Mucosa of stomach (tissue), 1 donor: ENCODE measurements around the gene TBC1D4.

Experiments used
- H3K27me3 ChIP-seq: one replicate; pipeline ENCODE4 v1.7.0; 2013; ENCODE audit warnings: mild to moderate bottlenecking, low read length; ENCODE audit not compliant: control insufficient read depth, insufficient read depth
- H3K36me3 ChIP-seq: one replicate; pipeline ENCODE4 v1.7.0; 2013; ENCODE audit warnings: low read length; ENCODE audit not compliant: control insufficient read depth, insufficient read depth
- H3K4me1 ChIP-seq: one replicate; pipeline ENCODE4 v1.7.0; 2013; ENCODE audit warnings: mild to moderate bottlenecking, low read length; ENCODE audit not compliant: control insufficient read depth, insufficient read depth
- H3K4me3 ChIP-seq: one replicate; pipeline ENCODE4 v1.7.0; 2013; ENCODE audit warnings: low read length
- H3K9ac ChIP-seq: one replicate; pipeline ENCODE4 v1.7.0; 2013; ENCODE audit warnings: mild to moderate bottlenecking, low read length, moderate library complexity
- H3K9me3 ChIP-seq: one replicate; pipeline ENCODE4 v1.7.0; 2013; ENCODE audit warnings: mild to moderate bottlenecking, low read length, moderate library complexity; ENCODE audit not compliant: control insufficient read depth
- donor health status: Pancreatic carcinoma.

TBC1D4 gene

DNA sequence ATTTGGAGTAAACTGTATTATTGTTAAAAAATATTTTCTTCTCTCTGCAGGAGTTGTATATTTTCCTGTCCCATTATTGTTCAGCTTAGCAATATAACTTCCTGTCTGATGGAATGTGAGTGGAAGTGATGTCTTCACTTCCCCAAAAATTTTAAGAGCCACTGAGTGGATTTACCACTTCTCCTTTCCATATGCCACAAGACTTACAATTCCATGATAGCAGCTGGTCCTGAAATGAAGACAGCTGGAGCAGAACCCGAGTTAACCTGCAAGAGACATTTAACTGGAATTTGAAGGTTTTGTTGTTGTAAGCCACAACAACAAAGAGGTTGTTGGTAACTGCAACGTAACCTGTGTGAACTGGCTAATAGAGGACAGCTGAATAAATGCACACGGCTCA lies 23.4 kb upstream of the TBC1D4 start:
- no peaks in the 10 kb centered on the region for H3K4me1 ChIP-seq
- no peaks in the 10 kb centered on the region for H3K27me3 ChIP-seq
- no peaks in the 10 kb centered on the region for H3K36me3 ChIP-seq
- H3K9me3 ChIP-seq, result no peaks in the 10 kb centered on the region
- no peak overlapping the region for H3K4me3 ChIP-seq
- H3K9ac ChIP-seq, result no peak overlapping the region

- Histone ChIP-seq H3K9ac (no peak overlapping the region), H3K9me3 (no peaks in the 10 kb centered on the region), H3K4me1 (no peaks in the 10 kb centered on the region), H3K27me3 (peaks cover 4% of the 10 kb centered on the region), H3K36me3 (no peaks in the 10 kb centered on the region), H3K4me3 (no peak overlapping the region)
Measured at GRCh38 chr13:75495938-75496337, 14.0 kb upstream of the TBC1D4 start.

DNA sequence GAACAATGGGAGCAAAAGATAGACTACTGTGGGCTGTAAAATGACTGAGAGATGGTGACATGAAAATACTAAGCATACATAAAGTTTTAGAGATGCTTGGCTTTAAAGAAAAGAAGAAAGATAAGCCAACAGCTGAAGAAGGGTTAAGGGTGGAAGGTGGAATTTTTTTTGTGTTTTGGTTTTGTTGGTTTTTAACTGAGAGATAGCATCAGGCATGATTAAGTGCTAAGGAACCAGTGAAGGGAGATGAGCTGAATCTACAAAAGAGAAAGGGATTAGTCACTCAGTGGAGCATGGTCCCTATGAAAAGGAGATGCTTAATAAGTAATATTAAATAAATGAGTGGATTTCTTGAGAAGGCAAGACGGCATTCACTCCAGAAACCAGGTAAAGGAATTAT lies 12.5 kb upstream of the TBC1D4 start:
- Histone ChIP-seq H3K36me3 (no peaks in the 10 kb centered on the region), H3K9ac (no peak overlapping the region), H3K27me3 (peaks cover 4% of the 10 kb centered on the region), H3K4me3 (no peak overlapping the region), H3K4me1 (no peaks in the 10 kb centered on the region), H3K9me3 (no peaks in the 10 kb centered on the region)

DNA sequence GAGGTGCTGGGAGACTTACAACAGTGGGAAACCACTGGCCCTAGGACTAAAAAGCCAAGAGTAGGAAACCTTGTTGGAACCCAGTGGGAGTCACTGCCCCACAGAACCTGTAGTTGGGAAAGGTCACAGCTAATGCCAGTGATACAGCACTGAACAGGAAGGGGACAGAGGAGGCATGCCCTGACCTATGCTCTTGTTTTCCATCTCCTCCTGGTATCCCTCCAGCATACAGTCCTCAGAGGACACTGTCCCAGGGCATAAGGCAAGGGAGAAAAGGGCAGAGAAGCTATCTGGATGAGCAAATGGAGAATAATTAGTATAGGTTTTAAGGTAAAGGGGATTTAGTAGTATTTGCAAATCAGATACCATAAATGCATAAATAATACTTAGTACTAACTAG lies 11.2 kb upstream of the TBC1D4 start:
- Histone ChIP-seq H3K4me3 (no peak overlapping the region), H3K36me3 (no peaks in the 10 kb centered on the region), H3K4me1 (no peaks in the 10 kb centered on the region), H3K9me3 (no peaks in the 10 kb centered on the region), H3K27me3 (peaks cover under 1% of the 10 kb centered on the region), H3K9ac (no peak overlapping the region)

GRCh38 chr13:75492389-75492788 lies 10.4 kb upstream of the TBC1D4 start:
- no peak overlapping the region for H3K9ac ChIP-seq
- H3K4me3 ChIP-seq, result no peak overlapping the region
- no peaks in the 10 kb centered on the region for H3K36me3 ChIP-seq
- no peaks in the 10 kb centered on the region for H3K27me3 ChIP-seq
- no peaks in the 10 kb centered on the region for H3K4me1 ChIP-seq
- no peaks in the 10 kb centered on the region for H3K9me3 ChIP-seq

DNA sequence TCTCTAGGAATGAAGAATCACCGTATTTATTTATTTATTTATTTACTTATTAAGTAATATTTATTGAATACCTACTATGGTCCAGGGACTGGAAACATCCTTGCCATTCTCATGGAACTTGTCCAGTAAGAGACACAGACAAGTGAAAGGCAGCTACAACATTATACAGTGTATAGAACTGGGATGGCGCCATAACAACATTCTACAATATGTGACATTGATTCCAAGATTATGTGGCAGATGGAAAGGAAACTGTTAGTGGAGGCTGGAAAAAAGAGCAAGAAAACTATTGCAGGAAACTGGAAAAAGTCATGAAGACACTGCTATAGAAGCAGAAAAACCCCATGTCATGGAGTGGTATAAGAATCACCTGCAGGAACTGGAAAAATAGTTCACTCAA lies 9.4 kb upstream of the TBC1D4 start:
- no peaks in the 10 kb centered on the region for H3K9me3 ChIP-seq
- no peaks in the 10 kb centered on the region for H3K36me3 ChIP-seq
- H3K4me1 ChIP-seq, result no peaks in the 10 kb centered on the region
- H3K27me3 ChIP-seq, result no peaks in the 10 kb centered on the region
- H3K4me3 ChIP-seq, result no peak overlapping the region
- H3K9ac ChIP-seq, result no peak overlapping the region

DNA sequence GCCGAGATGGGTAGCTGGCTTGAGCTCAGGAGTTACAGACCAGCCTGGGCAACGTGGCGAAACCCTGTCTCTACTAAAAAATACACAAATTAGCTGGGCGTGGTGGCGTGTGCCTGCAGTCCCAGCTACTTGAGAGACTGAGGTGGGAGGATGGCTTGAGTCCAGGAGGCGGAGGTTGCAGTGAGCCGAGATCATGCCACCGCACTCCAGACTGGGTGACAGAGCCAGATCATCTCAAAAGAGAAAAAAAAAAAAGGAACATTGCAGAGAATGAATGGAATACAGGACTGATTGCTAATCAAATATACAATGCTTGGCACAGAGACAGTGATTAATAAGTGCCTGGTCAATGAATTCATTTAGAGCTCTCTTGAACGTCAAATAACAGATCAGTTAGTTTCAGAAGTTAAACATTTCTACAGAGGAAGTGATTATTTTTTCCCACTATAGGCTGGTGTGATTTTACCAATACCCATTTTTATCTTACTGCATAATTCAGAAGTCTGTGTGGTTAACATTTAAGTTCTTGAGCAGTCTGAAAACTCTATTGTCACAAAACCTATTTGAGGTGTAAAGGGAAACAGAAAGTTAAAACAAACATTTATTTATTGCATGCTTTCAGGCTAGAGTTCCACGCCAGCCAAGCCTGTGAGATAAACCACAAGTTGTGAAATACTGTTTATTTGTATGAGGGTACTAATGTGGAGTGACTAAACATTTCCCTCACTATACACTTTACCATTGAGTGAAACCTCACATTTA lies 7.7 kb upstream of the TBC1D4 start:
- Histone ChIP-seq H3K36me3 (no peaks in the 10 kb centered on the region), H3K4me3 (peak overlapping the region; percentile 6), H3K4me1 (no peaks in the 10 kb centered on the region), H3K27me3 (no peaks in the 10 kb centered on the region), H3K9ac (no peak overlapping the region), H3K9me3 (no peaks in the 10 kb centered on the region)

DNA sequence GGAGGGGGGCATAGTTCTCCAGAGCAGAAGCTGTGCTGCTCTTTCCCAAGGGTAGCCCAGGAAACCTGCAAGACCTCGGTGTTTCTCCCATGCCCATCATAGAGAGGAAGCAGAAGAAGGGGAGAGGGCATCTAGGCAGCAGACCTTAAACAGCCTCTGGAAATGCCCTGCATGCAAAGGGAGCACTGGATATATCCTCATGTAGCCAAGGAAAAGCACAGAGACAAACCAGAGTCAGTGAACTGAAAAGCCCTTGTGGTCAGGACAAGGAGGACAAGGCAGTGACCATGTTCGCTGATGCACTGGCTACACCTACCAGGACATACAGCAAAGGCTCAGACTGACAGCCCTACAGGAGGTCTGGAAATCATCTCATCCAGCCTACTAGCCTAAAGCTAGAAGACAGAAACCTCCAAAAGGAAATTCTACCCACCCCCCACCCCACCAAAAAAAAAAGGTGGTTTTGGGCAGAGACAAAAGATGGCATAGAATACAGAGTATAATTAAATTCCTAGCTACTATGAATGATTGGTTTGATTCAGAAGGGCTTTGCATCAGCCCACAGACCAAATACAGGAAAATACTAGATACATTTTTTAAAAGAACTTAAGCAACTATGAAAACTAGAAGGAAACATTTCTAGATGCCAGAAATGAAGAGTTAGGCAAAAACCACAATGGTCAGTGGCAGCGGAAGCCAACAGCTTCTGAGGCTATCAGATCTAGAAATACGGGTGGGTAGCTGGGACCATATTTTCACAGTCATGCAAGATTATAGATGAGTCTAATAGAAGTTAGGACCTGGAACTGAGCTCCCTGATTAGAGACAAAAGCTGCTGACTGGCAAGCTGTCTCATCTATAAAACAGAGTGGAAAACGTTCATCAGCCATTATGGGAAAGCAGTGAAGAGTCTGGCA lies 4.4 kb upstream of the TBC1D4 start:
- no peak overlapping the region for H3K4me3 ChIP-seq
- H3K4me1 ChIP-seq, result no peaks in the 10 kb centered on the region
- H3K9me3 ChIP-seq, result no peaks in the 10 kb centered on the region
- no peaks in the 10 kb centered on the region for H3K27me3 ChIP-seq
- H3K36me3 ChIP-seq, result no peaks in the 10 kb centered on the region
- H3K9ac ChIP-seq, result no peak overlapping the region

GRCh38 chr13:75485286-75486062 lies 3.5 kb upstream of the TBC1D4 start:
- no peaks in the 10 kb centered on the region for H3K4me1 ChIP-seq
- H3K4me3 ChIP-seq, result no peak overlapping the region
- no peaks in the 10 kb centered on the region for H3K9me3 ChIP-seq
- no peaks in the 10 kb centered on the region for H3K27me3 ChIP-seq
- H3K9ac ChIP-seq, result no peak overlapping the region
- H3K36me3 ChIP-seq, result no peaks in the 10 kb centered on the region

DNA sequence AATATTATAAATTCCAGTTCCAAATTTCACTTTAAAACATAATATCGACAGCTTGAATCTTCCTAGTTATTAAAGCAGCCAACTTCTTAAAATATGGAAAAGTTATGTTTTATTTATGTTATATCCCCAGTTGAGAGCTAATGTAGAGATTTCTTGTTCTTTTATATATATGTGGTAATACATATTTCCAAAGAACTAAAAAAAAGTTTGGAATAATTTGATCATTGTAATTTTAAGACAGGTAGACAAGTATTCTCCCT lies 781 bp upstream of the TBC1D4 start:
- Histone ChIP-seq H3K27me3 (no peaks in the 10 kb centered on the region), H3K4me1 (no peaks in the 10 kb centered on the region), H3K9ac (peak overlapping the region; percentile 70), H3K9me3 (no peaks in the 10 kb centered on the region), H3K4me3 (peak overlapping the region; percentile 90), H3K36me3 (no peaks in the 10 kb centered on the region)

DNA sequence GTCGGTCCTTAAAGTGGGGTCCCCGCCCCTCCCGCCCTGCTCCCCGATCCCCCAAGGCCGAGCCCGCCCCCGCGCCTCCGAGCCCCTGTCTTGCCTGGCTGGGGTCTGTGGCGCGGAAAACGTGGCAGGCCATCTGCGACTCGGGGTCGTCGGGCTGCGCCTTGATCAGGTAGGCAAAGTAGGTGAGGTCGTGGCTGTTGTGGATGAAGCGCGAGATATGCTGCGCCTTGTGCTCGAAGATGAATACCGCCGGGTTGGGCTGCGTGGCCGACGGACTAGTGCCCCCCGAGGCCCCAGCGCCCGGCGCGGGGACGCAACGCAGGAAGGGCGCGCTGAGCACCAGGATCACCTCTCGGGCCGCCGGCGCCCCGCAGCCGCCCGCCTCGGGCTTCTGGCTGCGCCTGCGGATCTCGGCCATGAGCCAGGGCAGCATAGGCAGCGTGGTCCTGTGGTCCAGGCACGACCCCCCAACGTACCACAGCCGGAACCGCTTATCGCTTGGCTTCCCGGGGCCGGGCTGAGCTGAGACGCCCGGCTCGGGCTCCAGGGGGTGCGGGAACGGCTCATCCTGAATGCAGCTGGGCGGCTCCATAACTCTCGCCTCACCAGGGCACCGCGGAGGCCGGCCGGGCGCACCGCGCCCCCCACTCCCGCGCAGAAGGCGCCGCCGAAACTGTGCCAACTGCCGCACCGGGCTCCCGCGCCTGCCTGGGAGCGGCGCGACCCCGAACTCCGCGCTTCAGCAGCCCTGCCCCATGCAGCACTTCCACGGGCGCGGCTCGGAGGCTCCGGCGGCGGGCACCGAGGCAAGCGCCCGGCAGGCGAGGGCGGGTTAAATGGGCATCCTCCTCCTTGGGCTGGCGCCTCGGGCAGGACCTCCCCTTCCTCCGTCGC lies 546 bp downstream of the TBC1D4 start:
- Histone ChIP-seq H3K36me3 (no peaks in the 10 kb centered on the region), H3K9me3 (no peaks in the 10 kb centered on the region), H3K27me3 (no peaks in the 10 kb centered on the region), H3K9ac (peak overlapping the region; percentile 70), H3K4me3 (peak overlapping the region; percentile 90), H3K4me1 (no peaks in the 10 kb centered on the region)
